HG03439 (cell line): ENCODE data around the gene TMEM41A.
"Not testable (repeated sequence)": the region's sequence is repeated elsewhere in the genome, so short reads cannot be mapped to it uniquely, and the experiment has no call there.

Source experiments
- ATAC-seq: cut with Tn5 transposase; IDR thresholded peaks from one replicate; pipeline ENCODE4 v1.9.1; 2021; ENCODE audit warnings: mild to moderate bottlenecking, moderate library complexity; ENCODE audit not compliant: unreplicated experiment

TMEM41A gene

DNA sequence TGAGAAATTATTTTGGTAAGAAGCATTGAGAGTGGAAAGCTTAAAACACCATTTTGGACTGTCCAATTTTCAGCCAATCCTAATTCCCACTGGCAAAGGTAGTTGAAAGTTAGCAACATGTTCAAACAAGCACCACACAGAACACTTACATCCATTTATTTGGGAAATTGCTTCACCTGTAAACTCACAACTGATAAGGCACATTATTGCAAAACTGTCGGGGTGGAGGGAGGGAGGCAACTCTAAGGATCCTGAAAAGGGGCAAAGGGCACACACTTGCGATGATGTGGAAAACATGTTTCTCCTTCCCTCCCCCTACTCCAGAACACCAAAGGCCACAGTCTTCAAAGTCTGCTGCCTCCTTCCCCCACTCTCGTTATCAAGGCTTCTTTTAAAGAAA is 9.4 kb downstream of the TMEM41A start:
- no peak for ATAC-seq

DNA sequence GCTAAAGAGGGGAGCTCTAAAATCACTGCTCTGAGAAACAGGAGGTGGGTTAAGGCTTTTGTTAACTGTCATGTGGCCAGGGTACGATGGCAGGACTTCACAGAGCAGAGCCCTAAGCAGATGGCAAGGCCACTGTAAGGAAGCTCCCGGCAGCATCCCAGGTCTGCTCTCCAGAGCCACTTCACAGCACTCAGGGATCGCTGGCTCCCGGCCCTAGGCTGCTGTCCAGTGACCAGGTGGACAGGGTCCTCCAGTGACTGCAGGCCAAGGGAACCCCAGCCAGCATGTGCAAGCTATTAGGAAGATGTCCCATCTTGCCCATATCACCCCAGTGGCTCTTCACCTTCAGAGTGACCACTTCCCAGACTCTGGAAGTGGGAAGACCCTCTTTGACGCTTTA is 10.4 kb downstream of the TMEM41A start:
- ATAC-seq: no peak

DNA sequence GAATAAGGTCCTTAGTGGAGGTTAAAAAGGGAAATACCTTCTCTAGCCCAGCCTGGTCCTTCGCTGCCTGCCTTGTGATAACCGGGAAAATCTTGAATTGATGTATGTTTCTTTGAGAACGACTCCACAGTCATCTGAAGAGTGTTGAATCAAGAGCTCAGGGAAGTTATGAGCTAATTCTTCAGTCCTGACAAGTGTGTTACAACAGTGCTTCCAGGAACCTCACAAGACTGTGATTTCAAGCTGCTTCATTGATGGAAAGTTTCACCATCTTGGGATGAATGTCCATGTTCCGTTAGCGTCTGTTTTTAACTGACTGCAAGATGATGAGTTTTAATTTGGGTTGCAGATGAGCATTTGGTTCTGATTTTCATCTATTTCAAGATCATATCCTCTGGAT is 12.4 kb downstream of the TMEM41A start:
- no peak for ATAC-seq

DNA sequence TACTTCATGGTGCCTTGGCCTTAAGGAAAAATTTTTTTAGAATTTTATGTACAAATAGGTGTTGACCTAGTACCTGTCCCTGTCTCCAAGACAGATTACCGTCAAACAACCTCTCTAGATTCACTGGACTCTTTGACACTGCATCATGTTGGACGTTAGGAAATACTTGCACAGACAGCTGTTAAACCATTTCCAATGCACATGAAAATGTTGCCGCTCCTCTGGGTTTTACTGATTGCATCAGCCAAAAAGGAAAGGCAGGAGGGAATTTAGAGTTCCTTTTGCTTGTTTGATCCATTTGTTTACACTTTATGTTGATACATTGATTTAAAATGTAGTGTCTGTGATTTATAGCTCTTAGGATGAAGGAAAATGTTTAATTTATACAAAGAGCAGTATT is 14.5 kb downstream of the TMEM41A start:
- no peak for ATAC-seq

DNA sequence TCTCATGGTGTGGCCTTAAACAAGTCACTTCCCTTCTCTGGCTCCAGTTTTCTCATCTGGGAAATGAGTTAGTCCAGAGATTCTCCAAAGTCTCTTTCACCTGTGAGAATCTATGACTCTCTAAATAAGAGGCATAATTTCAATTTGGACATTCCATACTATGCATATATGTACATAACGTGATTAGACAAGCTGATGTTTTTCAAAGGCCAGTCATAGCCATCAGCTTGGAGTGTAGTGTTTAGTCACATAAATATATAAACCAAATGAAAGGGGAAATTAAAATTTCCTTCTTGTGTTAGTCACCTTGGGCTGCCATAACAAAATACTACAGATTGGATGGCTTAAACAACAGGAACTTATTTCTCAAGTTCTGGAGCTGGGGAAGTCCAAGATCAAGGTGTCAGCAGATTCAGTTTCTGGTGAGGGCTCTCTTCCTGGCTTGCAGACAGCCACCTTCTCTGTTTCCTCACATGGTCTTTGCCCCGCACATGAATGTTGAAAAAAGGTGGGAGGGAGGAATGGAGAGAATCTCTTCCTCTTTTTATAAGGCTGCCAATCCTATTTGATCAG is 19.4 kb downstream of the TMEM41A start:
- no peak for ATAC-seq

DNA sequence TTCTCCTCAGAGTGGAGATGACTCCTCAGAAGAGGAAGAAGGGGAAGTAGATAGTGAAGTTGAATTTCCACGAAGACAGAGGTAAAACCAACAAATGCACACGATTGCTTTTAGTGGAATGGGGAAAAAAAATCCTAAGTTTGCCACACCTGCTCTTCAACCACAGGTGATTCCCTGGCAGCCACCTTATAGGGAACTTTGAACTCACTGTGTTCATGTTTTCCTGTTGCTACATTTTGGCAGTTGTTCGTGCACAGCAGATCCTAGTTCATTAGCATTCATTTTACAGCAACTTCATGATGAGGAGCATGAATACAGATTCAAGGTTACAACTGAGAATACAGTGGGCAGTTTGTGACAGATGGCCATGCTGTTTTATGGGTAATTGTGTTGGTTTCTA is 21.5 kb downstream of the TMEM41A start:
- no peak for ATAC-seq

DNA sequence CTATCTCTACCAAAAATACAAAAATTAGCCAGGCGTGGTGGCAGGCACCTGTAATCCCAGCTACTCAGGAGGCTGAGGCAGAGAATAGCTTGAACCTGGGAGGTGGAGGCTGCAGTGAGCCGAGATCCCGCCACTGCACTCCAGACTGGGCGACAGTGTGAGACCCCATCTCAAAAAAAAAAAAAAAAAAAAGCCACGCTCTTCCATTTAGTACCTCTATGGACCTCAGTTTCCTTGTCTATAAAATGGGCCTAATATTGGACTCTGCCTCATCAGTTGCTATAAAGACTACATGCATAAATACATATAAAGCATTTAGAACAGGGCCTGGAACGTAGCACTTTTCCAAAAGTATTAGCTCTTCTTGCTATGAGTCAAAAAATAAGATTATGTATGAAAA is 23.9 kb downstream of the TMEM41A start:
- not testable (repeated sequence) for ATAC-seq

DNA sequence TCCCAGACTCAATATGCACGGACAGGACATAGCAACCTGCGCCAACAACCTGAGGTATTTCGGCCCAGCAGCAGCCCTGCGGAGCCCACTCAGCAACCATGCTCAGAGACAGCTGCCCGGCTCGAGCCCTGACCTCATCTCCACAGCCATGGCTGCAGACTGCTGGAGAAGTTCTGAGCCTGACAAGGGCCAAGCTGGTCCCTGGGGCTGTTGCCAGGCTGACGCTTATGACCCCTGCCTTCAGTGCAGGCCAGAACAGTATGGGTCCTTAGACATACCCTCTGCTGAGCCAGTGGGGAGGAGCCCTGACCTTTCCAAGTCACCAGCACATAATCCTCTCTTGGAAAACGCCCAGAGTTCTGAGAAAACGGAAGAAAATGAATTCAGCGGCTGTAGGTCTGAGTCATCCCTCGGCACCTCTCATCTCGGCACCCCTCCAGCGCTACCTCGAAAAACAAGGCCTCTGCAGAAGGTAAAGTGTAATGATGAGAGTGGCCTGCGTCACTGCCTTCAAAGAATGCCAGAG is 25.5 kb downstream of the TMEM41A start:
- no peak for ATAC-seq

DNA sequence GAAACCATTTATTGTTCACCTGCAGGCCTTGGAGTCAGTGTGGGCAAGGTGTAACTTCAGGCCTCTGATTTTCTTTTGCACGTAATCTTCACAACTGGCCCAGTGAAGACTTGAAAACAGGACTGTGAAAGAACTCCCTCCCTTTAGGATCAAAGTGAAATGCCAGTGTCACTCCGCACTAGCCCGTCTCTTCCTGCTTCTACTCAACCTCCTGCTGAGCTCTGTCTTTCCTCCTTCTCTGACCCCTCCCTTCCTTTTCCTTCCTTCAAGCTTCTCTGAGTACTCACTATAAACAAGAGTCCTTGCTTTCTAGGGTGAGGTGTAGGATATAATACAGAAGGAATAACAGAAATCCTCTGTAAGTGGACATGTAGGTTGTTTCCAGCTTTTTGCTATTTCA is 28.5 kb downstream of the TMEM41A start:
- no peak for ATAC-seq

DNA sequence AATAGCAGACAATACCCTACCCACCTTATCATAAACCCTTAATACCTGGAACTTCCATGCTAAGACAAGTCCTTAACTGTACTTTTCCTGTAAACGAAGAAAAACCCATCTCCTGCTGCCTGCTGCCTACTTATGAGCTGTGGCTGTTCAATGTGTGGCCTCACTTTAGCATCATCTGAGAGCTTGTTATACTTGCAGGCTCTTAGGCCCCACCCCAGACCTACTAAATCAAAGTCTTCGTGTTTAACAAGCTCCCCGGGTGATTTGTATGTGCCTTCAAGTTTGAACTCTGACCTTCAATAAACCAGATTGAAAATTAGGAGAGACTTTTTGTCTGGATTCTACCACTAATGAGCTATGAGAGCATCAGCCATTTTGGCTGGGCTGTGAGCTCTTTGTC is 29.3 kb downstream of the TMEM41A start:
- ATAC-seq: no peak

DNA sequence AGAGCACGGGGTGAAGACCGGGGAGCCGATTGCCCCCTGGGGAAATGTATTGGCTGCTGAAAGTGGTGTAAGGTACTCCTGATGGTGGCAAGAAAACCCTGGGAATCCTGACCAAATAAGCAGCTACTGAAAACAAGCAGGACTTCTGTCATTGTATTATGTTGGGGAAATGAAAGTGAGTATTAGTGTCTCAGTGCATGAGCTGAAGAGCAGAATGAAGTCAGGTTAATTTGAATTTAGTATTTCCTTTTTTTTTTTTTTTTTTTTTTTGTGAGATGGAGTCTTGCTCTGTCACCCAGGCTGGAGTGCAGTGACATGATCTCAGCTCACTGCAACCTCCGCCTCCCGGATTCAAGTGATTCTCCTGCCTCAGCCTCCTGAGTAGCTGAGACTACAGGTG is 32.7 kb downstream of the TMEM41A start:
- ATAC-seq: not testable (repeated sequence)

DNA sequence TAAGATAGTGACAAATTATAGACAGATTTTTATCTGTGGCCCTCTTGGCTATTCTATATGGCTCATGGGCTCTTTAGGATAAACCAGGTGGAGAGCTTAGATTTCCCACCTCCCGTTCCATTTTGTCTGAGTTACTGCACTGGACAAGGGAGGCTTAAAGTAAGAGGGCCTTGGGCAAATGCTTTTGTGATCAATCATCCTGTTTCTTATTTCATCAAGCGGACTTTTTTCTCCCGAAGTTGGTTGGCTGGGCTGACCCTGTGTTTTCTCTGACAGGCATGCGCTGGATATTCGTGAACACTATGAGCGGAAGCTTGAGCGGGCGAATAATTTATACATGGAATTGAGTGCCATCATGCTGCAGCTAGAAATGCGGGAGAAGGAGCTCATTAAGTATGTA is 33.4 kb downstream of the TMEM41A start:
- no peak for ATAC-seq

DNA sequence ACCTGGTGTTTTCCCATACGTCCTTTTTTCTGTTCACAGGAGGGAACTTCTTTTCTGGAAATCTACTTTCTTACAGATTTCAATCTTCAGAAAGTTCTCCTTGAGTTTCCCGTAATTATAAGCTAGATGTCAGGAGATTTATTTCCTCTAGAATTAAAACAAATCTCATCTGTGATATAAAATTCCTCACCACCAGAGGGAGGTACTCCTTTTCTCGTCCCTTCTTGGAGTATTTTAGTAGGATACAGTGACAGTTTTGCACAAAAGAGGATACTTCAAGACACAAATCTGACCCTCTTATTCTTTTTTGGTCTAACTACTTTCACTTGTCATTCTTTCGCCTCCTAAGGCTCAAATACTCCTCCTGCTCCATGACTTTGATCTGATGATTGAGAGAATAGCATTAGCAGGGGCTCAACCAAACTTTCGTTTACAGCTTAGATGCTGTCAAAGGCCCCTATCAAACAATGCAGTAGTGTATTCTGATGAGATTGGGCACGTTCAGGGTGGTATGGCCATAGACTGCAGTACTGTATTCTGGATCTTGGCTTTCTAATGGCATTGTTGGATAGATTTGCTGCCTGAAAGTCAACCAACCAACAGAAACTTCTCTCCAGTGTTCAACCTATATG is 38.0 kb downstream of the TMEM41A start:
- ATAC-seq: no peak

DNA sequence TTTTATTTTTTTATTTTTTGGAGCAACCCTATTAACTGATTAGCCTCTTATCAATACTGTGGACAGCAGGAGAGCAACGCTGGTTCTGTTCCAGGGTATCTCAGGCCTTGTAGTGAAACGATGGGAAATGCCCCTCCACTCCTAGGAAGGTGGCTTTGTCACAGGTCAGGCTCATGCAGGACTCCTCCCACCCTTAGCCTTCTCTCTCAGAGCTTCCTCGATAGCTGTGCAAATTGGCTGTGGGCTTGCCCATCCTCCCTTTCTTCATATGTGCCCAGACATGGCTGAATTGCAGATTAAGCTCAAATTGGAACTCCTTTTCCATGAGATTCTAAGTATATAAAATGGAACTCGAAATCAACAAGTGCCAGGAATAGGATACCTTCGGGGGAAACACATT is 38.5 kb downstream of the TMEM41A start:
- ATAC-seq: no peak

DNA sequence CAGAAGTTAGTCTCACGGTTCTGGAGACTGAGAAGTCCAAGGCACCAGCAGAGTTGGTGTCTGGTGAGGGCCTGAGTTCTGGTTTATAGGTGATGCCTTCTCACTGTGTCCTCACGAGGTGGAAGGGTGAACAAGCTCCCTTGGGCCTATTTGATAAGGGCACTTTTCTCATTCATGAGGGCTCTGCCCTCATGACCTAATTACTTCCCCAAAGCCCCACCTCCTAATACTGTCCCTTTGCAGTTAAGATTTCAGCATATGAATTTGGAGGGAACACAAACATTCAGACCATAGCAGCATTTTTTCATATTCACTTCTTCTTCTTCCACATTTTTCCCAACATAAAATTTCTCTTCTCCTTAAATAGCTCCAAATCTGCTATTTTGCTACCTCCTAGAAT is 41.5 kb downstream of the TMEM41A start:
- no peak for ATAC-seq

DNA sequence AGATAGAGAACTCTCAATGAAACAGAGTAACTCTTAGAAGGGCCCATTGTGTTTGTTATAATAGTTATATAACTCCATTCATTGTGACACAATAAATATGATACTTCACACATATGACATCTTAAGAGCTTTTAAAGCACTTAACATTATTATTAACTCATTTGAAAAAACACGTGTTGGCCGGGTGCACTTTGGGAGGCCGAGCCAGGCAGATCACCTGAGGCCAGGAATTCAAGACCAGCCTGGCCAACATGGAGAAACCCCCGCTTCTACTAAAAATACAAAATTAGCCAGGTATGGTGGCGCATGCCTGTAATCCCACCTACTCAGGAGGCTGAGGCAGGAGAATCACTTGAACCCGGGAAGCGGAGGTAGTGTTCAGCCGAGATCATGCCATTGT is 47.4 kb downstream of the TMEM41A start:
- ATAC-seq: not testable (repeated sequence)

DNA sequence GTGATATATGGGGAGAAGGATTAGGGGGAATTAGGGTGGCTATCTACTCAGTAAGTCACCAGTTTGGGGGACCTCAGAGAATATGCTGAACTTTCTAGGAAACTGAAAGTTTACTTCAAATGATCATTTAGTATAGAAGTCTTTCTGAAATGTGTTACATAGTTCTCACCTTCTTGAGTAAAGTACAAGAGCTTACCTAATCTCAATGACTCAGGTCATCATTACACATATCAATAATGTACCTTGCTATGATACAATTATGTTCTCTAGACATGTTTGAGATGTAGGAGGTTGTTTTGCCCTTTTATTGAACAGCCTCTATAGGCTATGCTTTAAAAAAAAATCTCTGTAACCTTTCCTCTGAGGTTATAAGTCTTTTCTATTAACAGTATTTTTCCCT is 50.7 kb downstream of the TMEM41A start:
- ATAC-seq: no peak

DNA sequence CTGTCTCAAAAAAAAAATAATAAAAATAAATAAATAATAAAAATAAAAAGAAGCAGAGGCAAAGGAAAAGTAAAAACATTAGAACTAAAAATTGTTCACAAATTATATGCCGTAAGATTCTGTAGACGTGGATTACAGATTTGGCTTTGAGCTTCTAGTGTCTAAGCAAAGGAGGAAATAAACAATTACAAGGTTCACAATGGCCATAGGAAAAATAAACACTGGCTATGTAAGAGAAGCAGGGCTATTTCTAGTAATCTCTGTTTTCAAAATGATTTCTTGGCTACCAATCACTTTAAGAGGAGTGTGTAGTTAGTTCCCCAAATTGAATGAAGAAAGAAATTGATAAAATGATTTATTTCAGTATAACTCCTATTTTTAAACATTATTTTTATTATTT is 54.5 kb downstream of the TMEM41A start:
- ATAC-seq: no peak

DNA sequence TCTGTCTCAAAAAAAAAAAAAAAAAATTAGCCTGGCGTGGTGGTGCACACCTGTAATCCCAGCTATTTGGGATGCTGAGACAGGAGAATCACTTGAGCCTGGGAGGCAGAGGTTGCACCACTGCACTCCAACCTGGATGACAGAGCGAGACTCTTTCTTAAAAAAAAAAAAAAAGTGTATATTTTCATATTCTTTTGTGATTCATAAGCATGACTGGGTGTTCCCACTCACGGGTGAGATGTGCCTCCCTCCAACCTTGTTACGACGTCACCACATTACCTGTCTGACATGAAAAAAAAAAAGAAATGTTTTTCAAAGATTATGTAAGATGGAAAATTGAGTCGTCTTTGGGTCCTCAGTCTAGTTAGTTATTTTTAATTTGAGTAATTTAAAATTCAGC is 56.8 kb downstream of the TMEM41A start:
- ATAC-seq: no peak

DNA sequence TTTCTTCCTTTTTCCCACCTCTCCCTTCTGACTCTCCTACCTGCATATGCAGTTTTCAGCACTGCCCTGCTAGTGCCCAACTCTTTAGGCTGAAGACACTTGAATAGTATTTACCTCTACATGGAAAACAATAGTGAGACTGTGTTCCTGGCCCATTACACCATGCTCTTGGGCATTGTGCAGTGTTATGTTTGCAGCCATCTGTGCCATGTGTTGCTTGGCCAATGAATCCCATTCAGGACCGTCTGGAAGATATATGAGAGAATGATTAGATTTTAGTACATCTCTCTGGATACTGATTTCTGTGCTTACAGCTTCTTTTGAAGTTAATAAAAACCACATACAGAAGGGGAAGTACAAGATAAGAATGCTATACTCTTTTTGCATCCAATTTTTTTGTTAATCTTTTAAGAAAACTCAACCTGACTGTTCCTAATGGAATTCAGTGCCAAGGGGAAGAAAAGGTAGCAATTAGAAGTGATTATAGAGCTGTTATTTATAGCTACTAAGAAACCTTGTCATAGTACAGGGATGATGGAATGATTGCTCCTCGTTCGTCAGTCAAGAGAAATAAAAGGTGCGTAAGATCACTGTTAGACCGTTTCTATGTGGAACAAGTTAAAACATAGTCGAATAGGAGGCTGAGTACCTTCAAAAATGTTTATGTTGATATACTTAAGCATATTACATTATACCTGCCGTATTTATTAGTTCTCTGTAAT is 58.9 kb downstream of the TMEM41A start:
- no peak for ATAC-seq
